ENCODE measurements around the gene MISP3. TPM values are rescaled to one million over a fixed set of nuclear protein-coding genes. Genes with fewer than 3 reads are reported as not detected.

Gene MISP3
- total RNA-seq, 2 donors from 2014 or later = 1.7 to 2.7 TPM

GRCh38 chr19:14073925-14074838 is 1.6 kb downstream of the MISP3 start:
- Histone ChIP-seq H3K27ac (peak overlapping the region; percentile 84 to 95), H3K4me1 (ENCODE audit: control insufficient read depth in 1 of 2, low read depth in 2 of 2) (peaks cover 6 to 38% of the 10 kb centered on the region in 2 donors), H3K36me3 (no peaks in the 10 kb centered on the region), H3K27me3 (replicated peaks; ENCODE audit: insufficient read depth) (no peaks in the 10 kb centered on the region), H3K4me3 (peak overlapping the region; percentile 92), H3K9me3 (no peaks in the 10 kb centered on the region)
- no peak for TF ChIP-seq CTCF (IDR thresholded peaks at IDR 0.05)
- no peak for DNase-seq (ENCODE audit: low spot score)
- no peak for ATAC-seq (ENCODE audit: insufficient number of reproducible peaks, low FRiP score, low read depth)

- H3K27ac ChIP-seq = no peak overlapping the region
- ATAC-seq (ENCODE audit: insufficient number of reproducible peaks, low FRiP score, low read depth) (no peak), DNase-seq (ENCODE audit: low spot score) (no peak)
- no peak overlapping the region for H3K4me3 ChIP-seq
- peaks cover 18 to 43% of the 10 kb centered on the region in 2 donors for H3K4me1 ChIP-seq (ENCODE audit: control insufficient read depth in 1 of 2, low read depth in 2 of 2)
- no peak for TF ChIP-seq CTCF (IDR thresholded peaks at IDR 0.05)
- no peaks in the 10 kb centered on the region for H3K9me3 ChIP-seq
- no peaks in the 10 kb centered on the region for H3K27me3 ChIP-seq (replicated peaks; ENCODE audit: insufficient read depth)
- no peaks in the 10 kb centered on the region for H3K36me3 ChIP-seq
These were observed 5.8 kb downstream of the MISP3 start for GRCh38 chr19:14078411-14078810.

GRCh38 chr19:14080887-14081796 is 8.6 kb downstream of the MISP3 start:
- peak; percentile 100 for ATAC-seq (ENCODE audit: insufficient number of reproducible peaks, low FRiP score, low read depth)
- Histone ChIP-seq H3K4me1 (ENCODE audit: control insufficient read depth in 1 of 2, low read depth in 2 of 2) (peaks cover 13 to 24% of the 10 kb centered on the region in 2 donors), H3K9me3 (no peaks in the 10 kb centered on the region), H3K27me3 (replicated peaks; ENCODE audit: insufficient read depth) (no peaks in the 10 kb centered on the region), H3K36me3 (no peaks in the 10 kb centered on the region), H3K27ac (peak overlapping the region; percentile 87 to 91), H3K4me3 (peak overlapping the region; percentile 82)
- TF ChIP-seq CTCF (IDR thresholded peaks at IDR 0.05) = no peak
- peak; percentile 89 for DNase-seq (ENCODE audit: low spot score)

- peak; percentile 13 for ATAC-seq (ENCODE audit: insufficient number of reproducible peaks, low FRiP score, low read depth)
- no peak for TF ChIP-seq CTCF (IDR thresholded peaks at IDR 0.05)
- H3K4me1 ChIP-seq (ENCODE audit: control insufficient read depth in 1 of 2, low read depth in 2 of 2) = peaks cover 13 to 24% of the 10 kb centered on the region in 2 donors
- DNase-seq (ENCODE audit: low spot score) = no peak
- H3K27me3 ChIP-seq (replicated peaks; ENCODE audit: insufficient read depth) = no peaks in the 10 kb centered on the region
- peak overlapping the region; percentile 82 for H3K4me3 ChIP-seq
- H3K9me3 ChIP-seq = no peaks in the 10 kb centered on the region
- H3K36me3 ChIP-seq = no peaks in the 10 kb centered on the region
- H3K27ac ChIP-seq = peak overlapping the region; percentile 79 to 87
These were observed 9.4 kb downstream of the MISP3 start for GRCh38 chr19:14081797-14082674.
